CD4-positive, alpha-beta T cell treated with Interleukin-10 for 1 hour (primary cell): Measurements from ENCODE around the gene RIMBP2.

Experiments used
- DNase-seq: peaks from one replicate; pipeline ENCODE4 v3.0.0-alpha.2; 2020

RIMBP2 gene

DNA sequence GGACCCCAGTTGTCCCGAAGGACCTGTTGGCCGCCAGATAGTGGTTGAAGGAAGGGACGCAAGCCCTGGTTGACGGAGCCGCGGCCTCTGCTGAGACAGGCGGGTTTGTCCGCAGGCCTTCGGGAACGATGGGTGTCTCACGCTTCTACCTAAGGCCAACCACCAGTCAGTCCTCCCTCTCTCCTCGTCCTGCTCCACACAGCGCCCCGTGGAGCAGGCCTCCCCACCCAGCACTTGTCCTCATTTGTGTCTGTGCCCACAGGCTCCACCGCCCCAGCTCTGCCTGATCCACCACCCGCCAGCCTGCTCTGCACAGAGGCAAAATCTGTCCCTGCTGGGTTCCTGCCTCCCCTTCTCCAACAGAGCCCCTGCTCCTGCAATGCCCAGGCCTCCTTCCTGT is 41.0 kb downstream of the RIMBP2 start:
- no peak for DNase-seq

- no peak for DNase-seq
Observed at GRCh38 chr12:130674676-130675075, 41.4 kb downstream of the RIMBP2 start.

DNA sequence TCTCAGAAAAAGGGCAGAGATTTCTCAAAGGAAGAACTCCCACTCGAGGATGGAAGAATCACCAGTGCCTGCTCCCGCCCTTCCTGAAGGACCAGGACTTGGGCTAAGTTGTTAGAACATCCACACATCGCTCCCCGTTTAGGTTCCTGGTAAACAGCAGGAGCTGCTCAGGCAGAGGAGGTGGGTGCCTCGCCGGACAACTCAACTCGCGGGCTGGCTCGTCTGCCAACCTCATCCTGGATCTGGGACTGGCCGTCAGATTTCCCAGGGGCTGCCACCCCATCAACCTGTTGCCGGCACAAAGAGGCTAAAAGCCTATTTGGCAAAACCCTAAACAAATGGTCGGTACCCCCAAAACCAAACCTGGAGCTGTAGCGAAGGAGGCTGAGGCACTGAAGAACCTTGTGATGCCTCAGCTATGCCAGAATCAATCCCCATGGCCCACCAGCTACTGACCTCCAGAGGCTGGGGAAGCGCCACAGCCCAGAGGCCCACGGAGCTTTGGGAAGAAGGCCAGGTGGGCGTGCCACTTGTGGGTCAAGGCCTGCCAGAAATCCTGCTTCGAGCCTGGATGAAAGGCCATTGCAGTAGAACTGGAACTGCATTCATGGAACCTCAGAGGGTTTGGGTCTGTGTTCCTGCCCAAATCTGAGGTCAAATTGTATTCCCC is 42.9 kb downstream of the RIMBP2 start:
- DNase-seq: no peak

- no peak for DNase-seq
Observed at GRCh38 chr12:130672089-130672820, 43.8 kb downstream of the RIMBP2 start.

GRCh38 chr12:130671556-130671955 is 44.5 kb downstream of the RIMBP2 start:
- no peak for DNase-seq

DNA sequence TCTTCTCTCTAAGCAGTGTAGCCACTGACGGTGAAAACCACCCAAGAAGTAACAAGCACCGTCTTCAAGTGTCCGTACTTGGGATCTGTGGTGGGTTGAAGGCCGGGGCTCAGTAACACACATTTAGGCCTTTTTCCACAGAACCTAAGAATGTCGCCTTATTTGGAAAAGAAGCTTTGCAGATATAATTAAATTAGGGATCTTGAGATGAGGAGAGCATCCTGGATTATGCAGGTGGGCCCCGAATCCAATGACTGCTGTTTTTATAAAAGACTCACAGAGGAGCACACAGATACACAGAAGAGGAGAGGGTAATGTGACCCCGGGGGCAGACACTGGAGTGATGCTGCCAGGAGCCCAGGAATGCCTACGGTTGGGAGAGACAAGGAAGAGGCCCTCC is 46.3 kb downstream of the RIMBP2 start:
- no peak for DNase-seq

DNA sequence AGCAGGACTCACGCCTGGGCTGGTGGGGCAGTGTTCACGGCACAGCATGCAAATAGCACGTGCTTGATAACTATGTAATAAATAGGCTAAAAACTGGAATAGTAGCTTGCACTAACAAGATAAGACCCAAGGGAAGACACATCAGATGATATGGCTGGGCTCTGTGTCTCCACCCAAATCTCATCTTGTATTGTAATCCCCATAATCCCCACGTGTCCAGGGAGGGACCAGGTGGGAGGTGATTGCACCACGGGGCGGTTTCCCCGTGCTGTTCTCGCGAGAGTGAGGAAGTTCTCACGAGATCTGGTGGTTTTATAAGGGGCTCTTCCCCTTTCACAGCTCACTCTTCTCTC is 46.9 kb downstream of the RIMBP2 start:
- no peak for DNase-seq

GRCh38 chr12:130668286-130669204 is 47.6 kb downstream of the RIMBP2 start:
- no peak for DNase-seq

- DNase-seq: no peak
Observed at GRCh38 chr12:130667421-130667960, 48.6 kb downstream of the RIMBP2 start.

DNA sequence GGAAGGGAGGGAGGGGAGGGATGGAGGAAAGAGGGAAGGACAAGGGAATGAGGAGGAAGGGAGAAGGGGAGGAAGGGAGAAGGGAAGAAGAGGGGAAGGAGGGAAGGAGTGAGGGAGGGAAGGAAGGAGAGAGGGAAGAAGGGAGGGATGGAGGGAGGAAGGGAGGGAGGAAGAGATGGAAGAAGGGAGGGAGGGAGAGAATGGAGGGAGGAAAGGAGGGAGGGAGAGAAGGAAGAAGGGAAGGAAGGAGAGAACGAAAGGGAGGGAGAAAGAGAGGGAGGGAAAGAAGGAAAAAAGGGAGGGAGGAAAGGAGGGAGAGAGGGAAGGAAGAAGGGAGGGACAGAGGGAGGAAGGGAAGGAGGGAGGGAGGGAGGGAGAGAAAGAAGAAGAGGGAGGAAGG is 49.5 kb downstream of the RIMBP2 start:
- no peak for DNase-seq

DNA sequence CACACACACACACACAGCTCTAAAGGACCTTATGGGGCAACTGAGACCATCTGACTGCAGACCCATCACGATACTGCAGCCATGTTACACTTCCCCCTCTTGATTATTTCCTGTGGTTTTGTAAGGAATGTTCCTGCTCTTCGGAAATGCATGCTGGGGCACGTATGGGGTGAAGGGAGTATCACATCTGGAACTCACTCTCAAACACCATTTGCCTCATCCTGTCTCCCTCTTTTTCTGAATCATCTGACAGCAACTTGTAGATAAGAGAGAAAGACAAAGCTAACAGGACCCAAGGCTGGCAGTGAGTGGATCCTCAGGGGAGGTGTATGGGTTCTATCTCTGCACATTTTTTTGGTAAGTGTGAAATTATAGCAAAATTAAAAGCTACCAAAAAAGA is 50.3 kb downstream of the RIMBP2 start:
- no peak for DNase-seq

- no peak for DNase-seq
Observed at GRCh38 chr12:130664772-130665171, 51.3 kb downstream of the RIMBP2 start.

DNA sequence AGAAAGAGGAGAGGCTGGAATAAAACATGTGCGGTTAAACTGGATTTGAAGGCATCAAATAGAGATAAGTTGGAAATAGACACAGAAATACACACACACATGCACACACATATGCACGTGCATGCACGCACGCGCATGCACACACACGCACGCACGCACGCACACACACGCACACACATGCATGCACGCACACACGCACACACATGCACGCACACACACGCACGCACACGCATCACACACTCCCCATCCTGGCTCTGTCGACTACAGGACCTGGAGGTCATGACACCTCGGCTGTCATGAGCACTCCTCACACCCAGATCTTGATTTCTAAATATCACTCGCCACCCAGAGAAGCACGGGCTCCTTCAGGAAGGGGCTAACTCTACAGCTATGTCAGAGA is 51.8 kb downstream of the RIMBP2 start:
- no peak for DNase-seq

- DNase-seq: no peak
Observed at GRCh38 chr12:130663514-130663913, 52.6 kb downstream of the RIMBP2 start.

DNA sequence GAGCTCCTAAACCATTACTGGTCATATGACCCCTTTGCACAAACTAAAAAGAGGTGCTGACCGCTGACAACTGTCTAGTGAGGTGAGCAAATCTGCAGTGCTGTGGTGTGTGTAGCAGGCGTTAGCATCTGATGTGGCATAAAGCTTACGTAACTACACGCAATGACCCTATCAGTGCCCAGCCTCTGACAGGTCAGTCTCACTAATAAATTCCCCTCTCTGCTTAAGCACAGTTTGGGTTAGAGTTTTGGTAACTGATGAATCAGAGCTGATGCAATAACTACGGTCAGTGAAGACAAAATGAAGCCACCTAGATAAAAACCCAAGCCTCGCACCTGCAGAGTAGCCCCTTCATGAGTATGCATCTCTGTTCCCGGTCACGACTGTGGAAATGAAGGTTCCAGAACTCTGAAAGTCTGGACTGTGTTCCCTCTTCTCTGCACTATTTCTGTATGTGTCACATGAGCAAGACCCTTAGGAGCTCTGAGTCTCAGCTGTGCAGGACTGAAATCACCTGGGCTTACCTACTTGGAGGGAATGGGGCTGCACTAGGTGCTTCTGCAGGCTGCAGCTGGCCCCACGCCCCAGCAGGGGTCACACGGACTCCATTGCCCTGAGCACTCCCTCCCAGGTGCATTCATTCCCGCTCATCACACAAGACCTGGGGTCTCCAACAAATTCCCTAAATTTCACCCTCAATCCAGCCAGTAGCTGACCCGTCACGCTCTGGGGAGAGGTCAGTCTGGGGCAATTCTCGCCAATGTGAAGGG is 54.4 kb downstream of the RIMBP2 start:
- no peak for DNase-seq

- no peak for DNase-seq
Observed at GRCh38 chr12:130661059-130661458, 55.0 kb downstream of the RIMBP2 start.

- no peak for DNase-seq
Observed at GRCh38 chr12:130658145-130658911, 57.8 kb downstream of the RIMBP2 start.

DNA sequence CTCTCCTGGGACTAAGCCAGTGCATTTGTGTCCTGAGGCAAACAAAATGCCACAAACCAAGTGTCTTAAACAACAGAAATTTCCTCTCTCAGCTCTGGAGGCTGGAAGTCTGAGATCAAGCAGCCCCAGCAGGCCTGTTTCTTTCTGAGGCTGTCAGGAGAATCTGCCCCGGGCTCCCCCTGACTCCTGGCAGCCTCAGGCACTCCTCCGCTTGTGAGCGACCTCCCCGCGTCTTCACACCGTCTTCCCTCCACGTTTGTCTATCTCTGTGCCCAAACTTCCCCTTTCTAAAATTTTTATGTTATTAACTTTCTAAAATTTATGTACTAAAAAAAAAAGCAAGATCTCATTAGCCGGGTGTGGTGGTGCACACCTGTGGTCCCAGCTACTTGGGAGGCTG is 59.7 kb downstream of the RIMBP2 start:
- no peak for DNase-seq

DNA sequence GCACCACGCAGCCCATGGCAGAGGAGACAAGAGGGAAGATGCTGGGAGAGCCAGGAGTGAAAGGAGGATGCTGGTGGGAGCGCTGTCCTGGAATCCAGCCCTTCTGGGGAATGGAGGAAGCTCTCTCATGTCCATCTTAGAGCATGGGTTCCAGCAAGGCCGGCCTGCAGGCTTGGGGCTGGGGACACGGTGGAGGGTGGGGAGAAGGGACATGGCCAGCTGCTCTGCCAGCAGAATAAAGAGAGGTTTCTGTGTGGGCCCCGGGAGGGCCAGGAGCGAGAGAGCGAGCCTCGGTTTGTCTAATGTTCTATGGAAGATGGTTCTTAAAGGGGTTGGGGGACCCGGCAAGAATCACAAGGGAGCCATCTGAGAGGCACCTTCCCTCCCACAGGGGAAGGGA is 60.2 kb downstream of the RIMBP2 start:
- DNase-seq: no peak

DNA sequence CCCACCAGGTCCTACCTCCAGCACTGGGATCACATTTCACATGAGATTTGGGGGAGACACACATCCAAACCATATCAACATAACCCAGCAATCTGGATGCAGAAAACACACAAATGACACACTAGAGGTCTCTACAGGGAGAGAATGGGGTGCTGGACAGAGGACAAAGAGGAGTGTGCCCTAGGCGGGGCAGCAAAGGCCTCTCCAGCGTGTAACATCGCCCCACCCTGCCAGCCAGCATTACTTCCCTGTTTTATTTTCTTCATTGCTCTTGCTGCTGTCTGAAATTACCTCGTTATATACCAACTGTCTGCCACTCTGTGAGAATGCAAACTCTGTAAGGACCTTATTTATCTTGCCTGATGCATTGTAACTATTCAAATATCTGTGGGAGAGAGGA is 61.1 kb downstream of the RIMBP2 start:
- no peak for DNase-seq

DNA sequence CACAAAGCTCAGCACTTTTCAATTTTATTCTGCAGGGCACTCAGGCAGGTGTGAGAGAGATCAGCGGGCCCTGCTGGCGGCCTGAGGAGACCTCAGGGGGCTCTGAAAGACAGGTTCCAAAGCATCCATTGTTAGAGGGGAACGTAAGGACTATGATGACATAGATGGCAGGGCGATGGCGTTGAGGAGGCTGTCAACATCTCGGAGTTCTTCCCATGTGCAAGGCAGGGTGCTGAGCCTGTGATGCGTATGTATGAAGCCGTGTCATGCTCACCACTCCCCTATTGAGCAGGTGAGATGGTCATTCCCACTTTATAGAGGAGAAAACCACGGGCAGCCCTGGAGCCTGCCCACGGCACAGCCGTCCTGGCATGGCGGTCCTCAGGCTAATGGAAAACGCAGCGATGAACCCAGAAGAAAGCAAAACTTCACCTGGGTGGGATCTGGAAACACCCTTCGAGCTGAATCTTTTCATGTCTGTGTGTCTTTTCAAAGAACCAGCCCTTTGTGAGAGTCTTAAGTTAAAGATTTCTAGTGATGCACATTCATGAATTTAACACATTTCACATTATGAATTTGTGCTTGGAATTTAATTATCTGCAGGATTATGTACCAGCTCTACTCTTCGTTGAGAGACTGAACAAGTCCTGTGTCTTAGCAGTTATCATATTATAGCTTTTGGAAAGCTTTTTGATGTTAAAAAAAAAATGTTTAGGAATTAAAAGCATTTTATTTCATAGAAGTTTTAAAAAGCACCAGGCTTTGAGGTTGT is 64.7 kb downstream of the RIMBP2 start:
- DNase-seq: no peak
